H1 (cell line): ENCODE measurements around the gene HMG20A. TPM values are rescaled to one million over a fixed set of nuclear protein-coding genes. Genes with fewer than 3 reads are reported as not detected.

Experiments
- CHD7 ChIP-seq: fragments of 300-600 bp; sonication (generic); IDR thresholded peaks from 2 replicates; pipeline ENCODE4 v1.7.1; 2012; ENCODE audit warnings: low read length, moderate library complexity, mild to moderate bottlenecking, inconsistent platforms; ENCODE audit not compliant: insufficient replicate concordance
- polyA plus RNA-seq, 7 experiments: library from polyadenylated mRNA; depleted of rRNA in 3 of 7; stranded (reverse) in 5 of 7; unstranded in 2 of 7; fragments of >200 nt in 5 of 7; fragments of 200-250 nt in 2 of 7; gene quantifications; 1 replicate in 5 of 7; 2 replicates in 1 of 7; 4 replicates in 1 of 7; pipeline versions ENCODE4 v1.2.1 to v1.2.3, GENCODE V29; 2011 to 2013; ENCODE audit warnings: missing spikeins in 2 of 7, mixed read lengths in 2 of 7
- total RNA-seq: library from RNA; stranded (reverse); fragmentation: NEBNext Ultra II Directional; extraction: Animal tissue kit (Norgen Biotek cat#: 25700); gene quantifications from 2 replicates; pipeline ENCODE4 v1.2.1, GENCODE V29; 2021

Gene HMG20A
- total and polyA plus RNA-seq, 2 of the 8 experiments (the other 6 are each of a cell fraction or from before 2014, with no cell fraction given), result 52.1 to 59.7 TPM

GRCh38 chr15:77437264-77437663, 16.6 kb downstream of the HMG20A start (continued):
- no peak for TF ChIP-seq CHD7
- TF ChIP-seq, all 59 proteins: peak for 0
